Fibroblast of lung (primary cell): Measurements from ENCODE around the gene ELMO2.

Source experiments
- CTCF ChIP-seq, 2 donors: IDR thresholded peaks in 1 of 2; conservative IDR thresholded peaks in 1 of 2; 1 replicate in 1 of 2; 2 replicates in 1 of 2; pipeline ENCODE4 v1.5.1; 2011 to 2012; ENCODE audit warnings: low read length in 2 of 2, control low read depth in 1 of 2, inconsistent platforms in 1 of 2, low read depth in 1 of 2, mild to moderate bottlenecking in 1 of 2
- EZH2 ChIP-seq: IDR thresholded peaks from 2 replicates; pipeline ENCODE4 v1.5.1; 2012; ENCODE audit warnings: low read length, control low read depth, mild to moderate bottlenecking; ENCODE audit errors: missing control alignments

DNA sequence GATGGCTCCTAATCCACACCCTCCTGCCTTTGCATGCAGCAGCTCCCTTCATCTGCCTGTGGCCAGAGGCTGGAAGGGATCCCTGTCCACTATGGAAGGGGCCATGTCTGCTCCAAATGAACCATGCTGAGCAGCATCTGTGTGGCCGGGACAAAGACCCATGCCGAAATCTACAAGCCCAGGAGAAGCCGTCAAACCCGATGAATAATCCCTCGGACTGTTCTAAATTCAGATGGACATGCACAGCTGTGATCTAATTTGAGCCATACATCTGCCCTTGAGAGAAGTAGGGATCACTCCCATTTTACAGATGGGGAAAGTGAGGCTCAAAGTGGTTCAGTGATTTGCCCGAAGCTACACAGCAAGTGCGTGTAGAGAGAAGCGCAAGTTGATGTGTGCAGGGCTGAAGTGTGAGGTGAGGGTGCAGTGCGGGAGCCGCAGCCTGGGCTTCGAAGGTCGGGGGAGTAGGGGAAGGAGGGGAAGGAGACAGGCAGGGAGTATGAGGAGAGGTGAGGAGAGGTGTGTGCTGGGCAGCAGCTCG is 75.5 kb downstream of the ELMO2 start:
- TF ChIP-seq EZH2 (no peak), CTCF (conservative IDR thresholded peaks at IDR 0.05 in 1 of 2, IDR thresholded peaks at IDR 0.05 in 1 of 2; ENCODE audit: low read depth in 1 of 2, low read length in 2 of 2) (no peak)
